ENCODE measurements around the gene SLC35D2. TPM values are rescaled to one million over a fixed set of nuclear protein-coding genes. Genes with fewer than 3 reads are reported as not detected.

SLC35D2 gene
- total RNA-seq, 2 experiments from 2014 or later: 0.44 to 1.4 TPM

GRCh38 chr9:96412174-96412913 lies 28.8 kb upstream of the SLC35D2 start:
- TF ChIP-seq CTCF (conservative IDR thresholded peaks at IDR 0.05; ENCODE audit: low read length) (no peak), EZH2phosphoT487 (IDR thresholded peaks at IDR 0.05; ENCODE audit: borderline replicate concordance, low read depth, low read length) (no peak)
- Histone ChIP-seq H3K79me2 (ENCODE audit: insufficient read depth, low read depth, low read length) (peaks cover 97% of the 10 kb centered on the region), H3K4me1 (ENCODE audit: insufficient read depth, low read length, poor library complexity, severe bottlenecking) (peaks cover 56% of the 10 kb centered on the region), H3K36me3 (ENCODE audit: insufficient read depth, low read length) (peaks cover 79% of the 10 kb centered on the region), H3K27ac (ENCODE audit: low read depth, low read length, poor library complexity, severe bottlenecking) (peak overlapping the region; percentile 88), H4K20me1 (ENCODE audit: insufficient read depth, low read length) (peaks cover 43% of the 10 kb centered on the region), H3K9me3 (ENCODE audit: low read length) (no peaks in the 10 kb centered on the region), H3K4me3 (ENCODE audit: low read depth, low read length, poor library complexity, severe bottlenecking) (no peak overlapping the region), H2AFZ (ENCODE audit: low read length) (no peak overlapping the region), H3K9me2 (ENCODE audit: insufficient read depth, low read length) (no peaks in the 10 kb centered on the region), H3K4me2 (ENCODE audit: low read length) (peak overlapping the region; percentile 97)
- CTCF ChIA-PET (ENCODE audit: unreplicated experiment): no interaction called here
- POLR2A ChIA-PET: interaction anchor here (0.7 to 1.2 kb wide), 2 partner anchors 37 to 47 kb away, joined by 3 read pairs; partner anchors contain the start of gene HABP4
- intact Hi-C loops (cut with micrococcal nuclease; ENCODE audit: unreplicated experiment): loop anchor here (10.0 kb wide), 1 partner anchor 1222 kb away; the partner anchor contains the start of genes NCBP1 and TSTD2
- no peak for DNase-seq (ENCODE audit: low spot score)
- no TSS peak for BruUV-seq (replicated peaks)

GRCh38 chr9:96411129-96411838 lies 27.8 kb upstream of the SLC35D2 start:
- no TSS peak for BruUV-seq (replicated peaks)
- TF ChIP-seq EZH2phosphoT487 (IDR thresholded peaks at IDR 0.05; ENCODE audit: borderline replicate concordance, low read depth, low read length): no peak
- no peak for TF ChIP-seq CTCF (conservative IDR thresholded peaks at IDR 0.05; ENCODE audit: low read length)
- Histone ChIP-seq H3K4me2 (ENCODE audit: low read length) (no peak overlapping the region), H3K9me2 (ENCODE audit: insufficient read depth, low read length) (no peaks in the 10 kb centered on the region), H4K20me1 (ENCODE audit: insufficient read depth, low read length) (peaks cover 36% of the 10 kb centered on the region), H3K9me3 (ENCODE audit: low read length) (no peaks in the 10 kb centered on the region), H3K27ac (ENCODE audit: low read depth, low read length, poor library complexity, severe bottlenecking) (no peak overlapping the region), H3K4me3 (ENCODE audit: low read depth, low read length, poor library complexity, severe bottlenecking) (no peak overlapping the region), H3K4me1 (ENCODE audit: insufficient read depth, low read length, poor library complexity, severe bottlenecking) (peaks cover 55% of the 10 kb centered on the region), H2AFZ (ENCODE audit: low read length) (no peak overlapping the region), H3K36me3 (ENCODE audit: insufficient read depth, low read length) (peaks cover 78% of the 10 kb centered on the region), H3K79me2 (ENCODE audit: insufficient read depth, low read depth, low read length) (peaks cover 99% of the 10 kb centered on the region)
- DNase-seq (ENCODE audit: low spot score): no peak
- POLR2A ChIA-PET: no interaction called here
- CTCF ChIA-PET (ENCODE audit: unreplicated experiment): no interaction called here
- intact Hi-C loops (cut with micrococcal nuclease; ENCODE audit: unreplicated experiment): loop anchor here (10.0 kb wide), 1 partner anchor 1224 kb away; the partner anchor contains the start of genes NCBP1 and TSTD2
